Measurements from ENCODE around the gene TCIRG1. TPM values are rescaled to one million over a fixed set of nuclear protein-coding genes. Genes with fewer than 3 reads are reported as not detected.

Gene TCIRG1
- total RNA-seq, 2 experiments from 2014 or later, result 199 to 201 TPM

DNA sequence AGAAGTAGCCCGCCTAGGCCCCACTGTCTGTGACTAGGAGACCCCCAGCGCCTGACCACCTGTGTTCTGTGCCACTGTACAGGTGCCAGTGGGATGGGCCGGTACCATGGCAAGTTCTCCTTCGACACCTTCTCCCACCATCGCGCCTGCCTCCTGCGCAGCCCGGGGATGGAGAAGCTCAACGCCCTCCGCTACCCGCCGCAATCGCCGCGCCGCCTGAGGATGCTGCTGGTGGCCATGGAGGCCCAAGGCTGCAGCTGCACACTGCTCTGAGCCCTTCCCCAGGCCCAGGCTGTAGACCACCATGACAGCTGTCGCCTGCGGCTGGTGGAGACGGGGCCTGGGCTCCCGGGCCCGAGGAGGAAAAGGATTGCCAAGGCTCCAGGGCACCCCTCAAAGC lies 11.2 kb upstream of the TCIRG1 start:
- Histone ChIP-seq H3K27ac (ENCODE audit: low read depth, low read length, poor library complexity, severe bottlenecking) (no peak overlapping the region), H3K9me2 (ENCODE audit: insufficient read depth, low read length) (no peaks in the 10 kb centered on the region), H3K79me2 (ENCODE audit: insufficient read depth, low read depth, low read length) (peaks cover 11% of the 10 kb centered on the region; the same call in 1 of the 2 replicates), H3K4me2 (ENCODE audit: low read length) (no peak overlapping the region), H2AFZ (ENCODE audit: low read length) (no peak overlapping the region), H3K36me3 (ENCODE audit: insufficient read depth, low read length) (no peaks in the 10 kb centered on the region), H3K9me3 (ENCODE audit: low read length) (no peaks in the 10 kb centered on the region), H4K20me1 (ENCODE audit: insufficient read depth, low read length) (no peaks in the 10 kb centered on the region), H3K4me3 (ENCODE audit: low read depth, low read length, poor library complexity, severe bottlenecking) (no peak overlapping the region), H3K4me1 (ENCODE audit: insufficient read depth, low read length, poor library complexity, severe bottlenecking) (peaks cover 37% of the 10 kb centered on the region)
- intact Hi-C loops (cut with micrococcal nuclease; ENCODE audit: unreplicated experiment), result no loop called here
- TF ChIP-seq, protein P1, sequence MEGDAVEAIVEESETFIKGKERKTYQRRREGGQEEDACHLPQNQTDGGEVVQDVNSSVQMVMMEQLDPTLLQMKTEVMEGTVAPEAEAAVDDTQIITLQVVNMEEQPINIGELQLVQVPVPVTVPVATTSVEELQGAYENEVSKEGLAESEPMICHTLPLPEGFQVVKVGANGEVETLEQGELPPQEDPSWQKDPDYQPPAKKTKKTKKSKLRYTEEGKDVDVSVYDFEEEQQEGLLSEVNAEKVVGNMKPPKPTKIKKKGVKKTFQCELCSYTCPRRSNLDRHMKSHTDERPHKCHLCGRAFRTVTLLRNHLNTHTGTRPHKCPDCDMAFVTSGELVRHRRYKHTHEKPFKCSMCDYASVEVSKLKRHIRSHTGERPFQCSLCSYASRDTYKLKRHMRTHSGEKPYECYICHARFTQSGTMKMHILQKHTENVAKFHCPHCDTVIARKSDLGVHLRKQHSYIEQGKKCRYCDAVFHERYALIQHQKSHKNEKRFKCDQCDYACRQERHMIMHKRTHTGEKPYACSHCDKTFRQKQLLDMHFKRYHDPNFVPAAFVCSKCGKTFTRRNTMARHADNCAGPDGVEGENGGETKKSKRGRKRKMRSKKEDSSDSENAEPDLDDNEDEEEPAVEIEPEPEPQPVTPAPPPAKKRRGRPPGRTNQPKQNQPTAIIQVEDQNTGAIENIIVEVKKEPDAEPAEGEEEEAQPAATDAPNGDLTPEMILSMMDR (conservative IDR thresholded peaks at IDR 0.05; ENCODE audit: low read length), result no peak
- TF ChIP-seq EZH2phosphoT487 (IDR thresholded peaks at IDR 0.05; ENCODE audit: borderline replicate concordance, low read depth, low read length), result no peak
- ChIA-PET CTCF (ENCODE audit: unreplicated experiment) (no interaction called here), POLR2A (interaction anchor here (0.6 kb wide), 1 partner anchor 34 kb away, joined by 3 read pairs; no protein-coding TSS in a partner anchor)
- no TSS peak for BruUV-seq (replicated peaks)
- no peak for DNase-seq (ENCODE audit: low spot score)

- H2AFZ ChIP-seq (ENCODE audit: low read length), result no peak overlapping the region
- TF ChIP-seq, protein P1 (conservative IDR thresholded peaks at IDR 0.05; ENCODE audit: low read length), result no peak
- no peak for TF ChIP-seq EZH2phosphoT487 (IDR thresholded peaks at IDR 0.05; ENCODE audit: borderline replicate concordance, low read depth, low read length)
- peaks cover 13% of the 10 kb centered on the region for H3K36me3 ChIP-seq (ENCODE audit: insufficient read depth, low read length)
- no peaks in the 10 kb centered on the region for H3K9me3 ChIP-seq (ENCODE audit: low read length)
- CTCF ChIA-PET (ENCODE audit: unreplicated experiment), result no interaction called here
- peaks cover 37% of the 10 kb centered on the region for H3K4me1 ChIP-seq (ENCODE audit: insufficient read depth, low read length, poor library complexity, severe bottlenecking)
- H3K4me3 ChIP-seq (ENCODE audit: low read depth, low read length, poor library complexity, severe bottlenecking), result peak overlapping the region; percentile 93
- DNase-seq (ENCODE audit: low spot score), result no peak
- no TSS peak for BruUV-seq (replicated peaks)
- H3K79me2 ChIP-seq (ENCODE audit: insufficient read depth, low read depth, low read length), result peaks cover 11% of the 10 kb centered on the region; the same call in 1 of the 2 replicates
- intact Hi-C loops (cut with micrococcal nuclease; ENCODE audit: unreplicated experiment), result no loop called here
- H4K20me1 ChIP-seq (ENCODE audit: insufficient read depth, low read length), result no peaks in the 10 kb centered on the region
- peak overlapping the region; percentile 88 for H3K4me2 ChIP-seq (ENCODE audit: low read length)
- POLR2A ChIA-PET, result interaction anchor here (0.7 kb wide), 1 partner anchor 10 kb away, joined by 3 read pairs; the partner anchor contains the start of gene TCIRG1
- H3K9me2 ChIP-seq (ENCODE audit: insufficient read depth, low read length), result no peaks in the 10 kb centered on the region
- no peak overlapping the region for H3K27ac ChIP-seq (ENCODE audit: low read depth, low read length, poor library complexity, severe bottlenecking)
These were observed 9.9 kb upstream of the TCIRG1 start for GRCh38 chr11:68028802-68029545.

Data from OCI-LY7 (cell line).